Epithelial cell of esophagus (primary cell): ENCODE data around the gene TSPAN18.
A peak's percentile ranks its signal among the peaks of the same experiment; 100 is the strongest.

ENCODE experiments used
- DNase-seq: peaks from one replicate; pipeline ENCODE4 v3.0.0; 2010; ENCODE audit warnings: low read depth
- H3K4me3 ChIP-seq: 2 replicates; pipeline ENCODE4 v1.5.1; 2011; ENCODE audit warnings: mild to moderate bottlenecking, low read length, control low read depth
- CTCF ChIP-seq: IDR thresholded peaks from 2 replicates; pipeline ENCODE4 v1.5.1; 2011; ENCODE audit warnings: low read depth, mild to moderate bottlenecking, low read length, control low read depth, inconsistent platforms; ENCODE audit not compliant: insufficient read depth; ENCODE audit errors: missing control alignments

TSPAN18 gene

GRCh38 chr11:44860346-44860745, 133.6 kb downstream of the TSPAN18 start:
- DNase-seq: no peak
- H3K4me3 ChIP-seq: no peak overlapping the region
- no peak for TF ChIP-seq CTCF

- H3K4me3 ChIP-seq: no peak overlapping the region
- no peak for TF ChIP-seq CTCF
- peak; percentile 94 for DNase-seq
These were observed 135.2 kb downstream of the TSPAN18 start for GRCh38 chr11:44861849-44862557.

- H3K4me3 ChIP-seq: no peak overlapping the region
- DNase-seq: no peak
- TF ChIP-seq CTCF: no peak
These were observed 135.9 kb downstream of the TSPAN18 start for GRCh38 chr11:44862558-44863101.

GRCh38 chr11:44863231-44863630, 136.5 kb downstream of the TSPAN18 start:
- H3K4me3 ChIP-seq: no peak overlapping the region
- TF ChIP-seq CTCF: no peak
- DNase-seq: no peak

- no peak for TF ChIP-seq CTCF
These were observed 139.1 kb downstream of the TSPAN18 start for GRCh38 chr11:44865866-44866272.

GRCh38 chr11:44866286-44866685, 139.5 kb downstream of the TSPAN18 start:
- H3K4me3 ChIP-seq: no peak overlapping the region
- DNase-seq: no peak
- no peak for TF ChIP-seq CTCF

More at GRCh38 chr11:44865866-44866272, 139.1 kb downstream of the TSPAN18 start:
- no peak overlapping the region for H3K4me3 ChIP-seq
- DNase-seq: no peak

GRCh38 chr11:44868021-44868420, 141.3 kb downstream of the TSPAN18 start:
- no peak for TF ChIP-seq CTCF
- H3K4me3 ChIP-seq: no peak overlapping the region
- no peak for DNase-seq
